Mucosa of stomach (tissue), 1 donor: ENCODE data around the gene COTL1.

Experiments
- H3K27me3 ChIP-seq: one replicate; pipeline ENCODE4 v1.7.0; 2013; ENCODE audit warnings: mild to moderate bottlenecking, low read length; ENCODE audit not compliant: control insufficient read depth, insufficient read depth
- H3K36me3 ChIP-seq: one replicate; pipeline ENCODE4 v1.7.0; 2013; ENCODE audit warnings: low read length; ENCODE audit not compliant: control insufficient read depth, insufficient read depth
- H3K4me1 ChIP-seq: one replicate; pipeline ENCODE4 v1.7.0; 2013; ENCODE audit warnings: mild to moderate bottlenecking, low read length; ENCODE audit not compliant: control insufficient read depth, insufficient read depth
- H3K4me3 ChIP-seq: one replicate; pipeline ENCODE4 v1.7.0; 2013; ENCODE audit warnings: low read length
- H3K9ac ChIP-seq: one replicate; pipeline ENCODE4 v1.7.0; 2013; ENCODE audit warnings: mild to moderate bottlenecking, low read length, moderate library complexity
- H3K9me3 ChIP-seq: one replicate; pipeline ENCODE4 v1.7.0; 2013; ENCODE audit warnings: mild to moderate bottlenecking, low read length, moderate library complexity; ENCODE audit not compliant: control insufficient read depth
- donor health status: Pancreatic carcinoma.

The COTL1 gene

GRCh38 chr16:84618581-84619460 lies 943 bp upstream of the COTL1 start:
- peaks cover 3% of the 10 kb centered on the region for H3K36me3 ChIP-seq
- no peaks in the 10 kb centered on the region for H3K27me3 ChIP-seq
- peaks cover 34% of the 10 kb centered on the region for H3K4me1 ChIP-seq
- peak overlapping the region; percentile 50 for H3K9ac ChIP-seq
- H3K4me3 ChIP-seq, result peak overlapping the region; percentile 10
- no peaks in the 10 kb centered on the region for H3K9me3 ChIP-seq

GRCh38 chr16:84617041-84617790 lies 662 bp downstream of the COTL1 start:
- Histone ChIP-seq H3K4me1 (peaks cover 40% of the 10 kb centered on the region), H3K9me3 (no peaks in the 10 kb centered on the region), H3K27me3 (no peaks in the 10 kb centered on the region), H3K4me3 (peak overlapping the region; percentile 2), H3K36me3 (peaks cover 3% of the 10 kb centered on the region), H3K9ac (peak overlapping the region; percentile 71)

- H3K4me1 ChIP-seq, result peaks cover 35% of the 10 kb centered on the region
- H3K36me3 ChIP-seq, result peaks cover 3% of the 10 kb centered on the region
- peak overlapping the region; percentile 71 for H3K9ac ChIP-seq
- H3K4me3 ChIP-seq, result peak overlapping the region; percentile 2
- H3K9me3 ChIP-seq, result no peaks in the 10 kb centered on the region
- H3K27me3 ChIP-seq, result no peaks in the 10 kb centered on the region
These were observed 1.4 kb downstream of the COTL1 start for GRCh38 chr16:84616515-84616914.

- Histone ChIP-seq H3K9ac (no peak overlapping the region), H3K36me3 (peaks cover 3% of the 10 kb centered on the region), H3K4me1 (peaks cover 35% of the 10 kb centered on the region), H3K9me3 (no peaks in the 10 kb centered on the region), H3K4me3 (no peak overlapping the region), H3K27me3 (no peaks in the 10 kb centered on the region)
These were observed 2.7 kb downstream of the COTL1 start for GRCh38 chr16:84614968-84615813.

- Histone ChIP-seq H3K4me3 (no peak overlapping the region), H3K27me3 (no peaks in the 10 kb centered on the region), H3K4me1 (peaks cover 35% of the 10 kb centered on the region), H3K9me3 (no peaks in the 10 kb centered on the region), H3K36me3 (peaks cover 3% of the 10 kb centered on the region), H3K9ac (no peak overlapping the region)
These were observed 3.3 kb downstream of the COTL1 start for GRCh38 chr16:84614623-84614967.

GRCh38 chr16:84614073-84614459 lies 3.8 kb downstream of the COTL1 start:
- Histone ChIP-seq H3K9ac (no peak overlapping the region), H3K4me1 (peaks cover 31% of the 10 kb centered on the region), H3K9me3 (no peaks in the 10 kb centered on the region), H3K4me3 (no peak overlapping the region), H3K27me3 (no peaks in the 10 kb centered on the region), H3K36me3 (peaks cover 3% of the 10 kb centered on the region)

GRCh38 chr16:84613408-84614072 lies 4.3 kb downstream of the COTL1 start:
- no peaks in the 10 kb centered on the region for H3K9me3 ChIP-seq
- H3K27me3 ChIP-seq, result no peaks in the 10 kb centered on the region
- H3K9ac ChIP-seq, result no peak overlapping the region
- no peak overlapping the region for H3K4me3 ChIP-seq
- peaks cover 26% of the 10 kb centered on the region for H3K4me1 ChIP-seq
- H3K36me3 ChIP-seq, result peaks cover 3% of the 10 kb centered on the region

- H3K4me3 ChIP-seq, result no peak overlapping the region
- H3K27me3 ChIP-seq, result no peaks in the 10 kb centered on the region
- H3K9me3 ChIP-seq, result no peaks in the 10 kb centered on the region
- H3K9ac ChIP-seq, result no peak overlapping the region
- H3K36me3 ChIP-seq, result peaks cover 3% of the 10 kb centered on the region
- H3K4me1 ChIP-seq, result peaks cover 27% of the 10 kb centered on the region
These were observed 5.2 kb downstream of the COTL1 start for GRCh38 chr16:84612686-84613085.

GRCh38 chr16:84611041-84611440 lies 6.8 kb downstream of the COTL1 start:
- Histone ChIP-seq H3K9ac (no peak overlapping the region), H3K4me3 (no peak overlapping the region), H3K4me1 (peaks cover 27% of the 10 kb centered on the region), H3K36me3 (peaks cover 3% of the 10 kb centered on the region), H3K27me3 (no peaks in the 10 kb centered on the region), H3K9me3 (no peaks in the 10 kb centered on the region)

GRCh38 chr16:84610376-84610775 lies 7.5 kb downstream of the COTL1 start:
- no peaks in the 10 kb centered on the region for H3K27me3 ChIP-seq
- H3K4me1 ChIP-seq, result peaks cover 20% of the 10 kb centered on the region
- no peak overlapping the region for H3K4me3 ChIP-seq
- H3K9me3 ChIP-seq, result no peaks in the 10 kb centered on the region
- H3K9ac ChIP-seq, result no peak overlapping the region
- peaks cover 3% of the 10 kb centered on the region for H3K36me3 ChIP-seq

- peaks cover 14% of the 10 kb centered on the region for H3K4me1 ChIP-seq
These were observed 8.2 kb downstream of the COTL1 start for GRCh38 chr16:84609563-84610177.

More at GRCh38 chr16:84609563-84610177, 8.2 kb downstream of the COTL1 start:
- Histone ChIP-seq H3K4me3 (no peak overlapping the region), H3K9me3 (no peaks in the 10 kb centered on the region), H3K36me3 (peaks cover 3% of the 10 kb centered on the region), H3K27me3 (no peaks in the 10 kb centered on the region), H3K9ac (no peak overlapping the region)
